Muscle of leg (tissue), 11 donors: Measurements from ENCODE around the gene PFKFB2. TPM values are rescaled to one million over a fixed set of nuclear protein-coding genes. Genes with fewer than 3 reads are reported as not detected.
A peak's percentile ranks its signal among the peaks of the same experiment; 100 is the strongest.

Experiments used
- DNase-seq: peaks from one replicate; pipeline ENCODE4 v3.0.0; 2013
- H3K27ac ChIP-seq: one replicate; pipeline ENCODE4 v1.5.1; 2013; ENCODE audit warnings: mild to moderate bottlenecking, low read length, control low read depth
- H3K27me3 ChIP-seq: one replicate; pipeline ENCODE4 v1.6.1; 2013; ENCODE audit warnings: low read length; ENCODE audit not compliant: control insufficient read depth, insufficient read depth
- H3K36me3 ChIP-seq: one replicate; pipeline ENCODE4 v1.6.1; 2013; ENCODE audit warnings: low read length; ENCODE audit not compliant: control insufficient read depth, insufficient read depth
- H3K4me1 ChIP-seq: one replicate; pipeline ENCODE4 v1.6.1; 2013; ENCODE audit warnings: low read length; ENCODE audit not compliant: control insufficient read depth, insufficient read depth
- H3K4me3 ChIP-seq: one replicate; pipeline ENCODE4 v1.5.1; 2013; ENCODE audit warnings: low read length, control low read depth
- H3K9me3 ChIP-seq: replicated peaks from 2 replicates; pipeline ENCODE4 v1.6.1; 2013; ENCODE audit warnings: low read depth, low read length; ENCODE audit not compliant: control insufficient read depth
- WGBS: methylation state at CpG from one replicate; pipeline ENCODE4 v1.1.5; 2013; ENCODE audit warnings: missing lambda C conversion rate; ENCODE audit not compliant: insufficient coverage; 5-methylcytosine and 5-hydroxymethylcytosine counted together
- polyA plus RNA-seq, 8 donors: library from polyadenylated mRNA; unstranded; fragments of 120-200 nt; gene quantifications; one replicate each; pipeline versions ENCODE4 v1.2.1 to v1.2.3, GENCODE V29; 2013; ENCODE audit warnings: inconsistent platforms in 1 of 8, low replicate concordance in 1 of 8; ENCODE audit not compliant: insufficient read length in 8 of 8, insufficient read depth in 1 of 8
- total RNA-seq: library from RNA; stranded (reverse); fragments of 120-200 nt; gene quantifications from one replicate; pipeline ENCODE4 v1.2.4, GENCODE V29; 2013

Gene PFKFB2
- total and polyA plus RNA-seq, 9 donors = 3.8 to 7.7 (median 4.4) TPM

- no peak overlapping the region for H3K4me3 ChIP-seq
- no peaks in the 10 kb centered on the region for H3K4me1 ChIP-seq
- H3K27me3 ChIP-seq = no peaks in the 10 kb centered on the region
- no peaks in the 10 kb centered on the region for H3K9me3 ChIP-seq
- WGBS = 61% methylated on average over 2 of the region's 5 CpGs
- DNase-seq = no peak
- no peaks in the 10 kb centered on the region for H3K36me3 ChIP-seq
- H3K27ac ChIP-seq = no peak overlapping the region
Measured at GRCh38 chr1:207102146-207102545, 49.1 kb downstream of the PFKFB2 start.

GRCh38 chr1:207102659-207103058, 49.6 kb downstream of the PFKFB2 start:
- DNase-seq = no peak
- Histone ChIP-seq H3K4me1 (no peaks in the 10 kb centered on the region), H3K27ac (no peak overlapping the region), H3K4me3 (no peak overlapping the region), H3K27me3 (no peaks in the 10 kb centered on the region), H3K36me3 (no peaks in the 10 kb centered on the region), H3K9me3 (no peaks in the 10 kb centered on the region)
- 100% methylated on average over 1 of the region's 1 CpG for WGBS

- 86% methylated on average over 2 of the region's 7 CpGs for WGBS
- H3K27me3 ChIP-seq = no peaks in the 10 kb centered on the region
- no peaks in the 10 kb centered on the region for H3K9me3 ChIP-seq
- no peak for DNase-seq
- no peaks in the 10 kb centered on the region for H3K36me3 ChIP-seq
- no peak within 1 kb of the TSS for H3K27ac ChIP-seq
- H3K4me3 ChIP-seq = no peak within 1 kb of the TSS
- H3K4me1 ChIP-seq = no peaks in the 10 kb centered on the region
Measured at GRCh38 chr1:207103892-207104373, 50.9 kb downstream of the PFKFB2 start, which contains the start of gene C4BPA. TSS of gene C4BPA (plus strand) at chr1:207104233. CDS start at chr1:207113026, 8,793 bp downstream.

- no peaks in the 10 kb centered on the region for H3K4me1 ChIP-seq
- no CpG with 5 or more reads among the region's 3 CpGs for WGBS
- DNase-seq = no peak
- no peak overlapping the region for H3K4me3 ChIP-seq
- H3K27ac ChIP-seq = no peak overlapping the region
- no peaks in the 10 kb centered on the region for H3K9me3 ChIP-seq
- no peaks in the 10 kb centered on the region for H3K27me3 ChIP-seq
- no peaks in the 10 kb centered on the region for H3K36me3 ChIP-seq
Measured at GRCh38 chr1:207109004-207109403, 55.9 kb downstream of the PFKFB2 start.

GRCh38 chr1:207112616-207113296, 59.7 kb downstream of the PFKFB2 start:
- Histone ChIP-seq H3K27me3 (no peaks in the 10 kb centered on the region), H3K4me3 (no peak overlapping the region), H3K4me1 (no peaks in the 10 kb centered on the region), H3K36me3 (no peaks in the 10 kb centered on the region), H3K9me3 (no peaks in the 10 kb centered on the region), H3K27ac (no peak overlapping the region)
- DNase-seq = peak; percentile 57
- WGBS = no CpG with 5 or more reads among the region's 2 CpGs

- Histone ChIP-seq H3K27ac (no peak overlapping the region), H3K36me3 (no peaks in the 10 kb centered on the region), H3K4me1 (no peaks in the 10 kb centered on the region), H3K9me3 (no peaks in the 10 kb centered on the region), H3K27me3 (no peaks in the 10 kb centered on the region), H3K4me3 (no peak overlapping the region)
- DNase-seq = no peak
- WGBS = no CpG with 5 or more reads among the region's 5 CpGs
Measured at GRCh38 chr1:207115269-207115668, 62.2 kb downstream of the PFKFB2 start.

- no peak overlapping the region for H3K4me3 ChIP-seq
- no peak overlapping the region for H3K27ac ChIP-seq
- no peaks in the 10 kb centered on the region for H3K36me3 ChIP-seq
- no peaks in the 10 kb centered on the region for H3K27me3 ChIP-seq
- peaks cover 8% of the 10 kb centered on the region for H3K9me3 ChIP-seq
- no peak for DNase-seq
- no peaks in the 10 kb centered on the region for H3K4me1 ChIP-seq
- WGBS = 100% methylated on average over 1 of the region's 3 CpGs
Measured at GRCh38 chr1:207124389-207124788, 71.3 kb downstream of the PFKFB2 start.

- Histone ChIP-seq H3K4me1 (no peaks in the 10 kb centered on the region), H3K9me3 (peaks cover 10% of the 10 kb centered on the region), H3K27me3 (no peaks in the 10 kb centered on the region), H3K36me3 (no peaks in the 10 kb centered on the region), H3K27ac (no peak overlapping the region), H3K4me3 (no peak overlapping the region)
- no peak for DNase-seq
Measured at GRCh38 chr1:207128336-207128921, 75.4 kb downstream of the PFKFB2 start.

GRCh38 chr1:207129053-207129452, 76.0 kb downstream of the PFKFB2 start:
- Histone ChIP-seq H3K27me3 (no peaks in the 10 kb centered on the region), H3K4me1 (no peaks in the 10 kb centered on the region), H3K27ac (no peak overlapping the region), H3K36me3 (no peaks in the 10 kb centered on the region), H3K4me3 (no peak overlapping the region), H3K9me3 (peaks cover 10% of the 10 kb centered on the region)
- DNase-seq = no peak
